Transverse colon (tissue), 4 donors: ENCODE data around the gene LRRC73.

Source experiments
- CTCF ChIP-seq, 5 experiments: fragments of 200-600 bp in 3 of 5; fragments of 450-650 bp in 2 of 5; sonication (generic) in 3 of 5; IDR thresholded peaks; 1 replicate in 2 of 5; 2 replicates in 3 of 5; pipeline ENCODE4 v1.5.1; 2016 to 2017; ENCODE audit warnings: antibody characterized with exemption in 5 of 5, inconsistent platforms in 3 of 5, mild to moderate bottlenecking in 2 of 5, moderate library complexity in 1 of 5
- POLR2AphosphoS5 ChIP-seq, 3 donors: sonication (generic); formaldehyde crosslinking; IDR thresholded peaks; one replicate each; pipeline ENCODE4 v1.6.1; 2016; ENCODE audit warnings: antibody characterized with exemption in 3 of 3

GRCh38 chr6:43475516-43475915 lies 34.6 kb downstream of the LRRC73 start:
- TF ChIP-seq CTCF (IDR thresholded peaks at IDR 0.05): no peak
- no peak for TF ChIP-seq POLR2AphosphoS5 (IDR thresholded peaks at IDR 0.05)
